HAP-1 (cell line): Measurements from ENCODE around the gene MBIP.

Experiments used
- DNase-seq, 2 experiments: peaks; one replicate each; pipeline ENCODE4 v3.0.0-alpha.2; 2016 to 2020; ENCODE audit warnings: low spot score in 2 of 2
- H3K27me3 ChIP-seq: fragments of 250-450 bp; sonication (Bioruptor Pico); 2 replicates; pipeline ENCODE4 v1.5.1; 2020; ENCODE audit warnings: low read depth, mild to moderate bottlenecking, moderate library complexity
- H3K36me3 ChIP-seq: fragments of 250-450 bp; sonication (Bioruptor Pico); replicated peaks from 2 replicates; pipeline ENCODE4 v1.5.1; 2020; ENCODE audit warnings: mild to moderate bottlenecking
- H3K4me1 ChIP-seq: fragments of 250-450 bp; sonication (Bioruptor Pico); 2 replicates; pipeline ENCODE4 v1.5.1; 2020; ENCODE audit warnings: mild to moderate bottlenecking
- H3K4me3 ChIP-seq: fragments of 250-450 bp; sonication (Bioruptor Pico); 2 replicates; pipeline ENCODE4 v1.5.1; 2020; ENCODE audit warnings: mild to moderate bottlenecking, moderate library complexity
- H3K9me3 ChIP-seq: fragments of 250-450 bp; sonication (Bioruptor Pico); 2 replicates; pipeline ENCODE4 v1.5.1; 2020; ENCODE audit warnings: mild to moderate bottlenecking, moderate library complexity
- in situ Hi-C: fragments of 300-500 bp; cut with MboI; formaldehyde crosslinking; loops from 3 replicates; pipeline ENCODE4 v1.14.3; 2020; ENCODE audit warnings: low sequenced_read_pairs, inconsistent platforms, mixed read lengths

Gene MBIP

DNA sequence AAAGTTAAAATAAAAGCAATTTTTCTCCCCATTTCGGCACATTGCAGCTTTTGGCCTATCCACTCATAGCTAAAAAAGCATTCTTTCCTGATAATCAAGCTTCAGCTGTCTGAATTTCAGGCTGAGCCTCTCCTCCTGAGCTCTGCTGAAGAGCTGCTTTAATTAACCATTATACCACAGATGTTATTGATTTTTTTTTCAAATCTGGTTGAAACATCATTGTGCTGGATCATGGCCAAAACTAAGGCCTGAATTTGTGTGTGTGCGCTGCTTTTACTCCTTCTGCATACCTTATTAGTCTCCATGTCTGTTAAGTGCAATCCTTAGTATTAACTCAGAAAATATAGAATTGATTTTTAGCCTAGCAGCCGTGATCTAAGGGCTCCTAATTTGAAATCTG, 52.3 kb downstream of the MBIP start:
- H3K36me3 ChIP-seq: no peaks in the 10 kb centered on the region
- H3K27me3 ChIP-seq: no peaks in the 10 kb centered on the region
- no peaks in the 10 kb centered on the region for H3K9me3 ChIP-seq
- H3K4me1 ChIP-seq: peaks cover 27% of the 10 kb centered on the region
- no peak for DNase-seq
- no peak overlapping the region for H3K4me3 ChIP-seq
- in situ Hi-C loops: no loop called here

- H3K9me3 ChIP-seq: no peaks in the 10 kb centered on the region
- no peaks in the 10 kb centered on the region for H3K36me3 ChIP-seq
- no peaks in the 10 kb centered on the region for H3K27me3 ChIP-seq
- no peak overlapping the region for H3K4me3 ChIP-seq
- no peak for DNase-seq
- in situ Hi-C loops: no loop called here
- H3K4me1 ChIP-seq: peaks cover 23% of the 10 kb centered on the region
Observed at GRCh38 chr14:36264595-36264994, 55.8 kb downstream of the MBIP start.

GRCh38 chr14:36264107-36264506, 56.3 kb downstream of the MBIP start:
- H3K36me3 ChIP-seq: no peaks in the 10 kb centered on the region

GRCh38 chr14:36260970-36261640, 59.3 kb downstream of the MBIP start:
- in situ Hi-C loops: no loop called here
- no peak overlapping the region for H3K4me3 ChIP-seq

More at GRCh38 chr14:36264107-36264506, 56.3 kb downstream of the MBIP start:
- H3K27me3 ChIP-seq: no peaks in the 10 kb centered on the region
- no peak for DNase-seq
- no peaks in the 10 kb centered on the region for H3K9me3 ChIP-seq
- in situ Hi-C loops: no loop called here
- H3K4me1 ChIP-seq: peaks cover 18% of the 10 kb centered on the region
- no peak overlapping the region for H3K4me3 ChIP-seq

GRCh38 chr14:36258241-36258640, 62.2 kb downstream of the MBIP start:
- Histone ChIP-seq H3K9me3 (no peaks in the 10 kb centered on the region), H3K4me1 (peaks cover 15% of the 10 kb centered on the region), H3K27me3 (no peaks in the 10 kb centered on the region)

More at GRCh38 chr14:36260970-36261640, 59.3 kb downstream of the MBIP start:
- Histone ChIP-seq H3K27me3 (no peaks in the 10 kb centered on the region), H3K9me3 (no peaks in the 10 kb centered on the region), H3K36me3 (no peaks in the 10 kb centered on the region), H3K4me1 (peaks cover 11% of the 10 kb centered on the region)
- no peak for DNase-seq

GRCh38 chr14:36256126-36256801, 64.2 kb downstream of the MBIP start:
- no peak overlapping the region for H3K4me3 ChIP-seq
- no peaks in the 10 kb centered on the region for H3K36me3 ChIP-seq
- H3K9me3 ChIP-seq: no peaks in the 10 kb centered on the region
- peaks cover 15% of the 10 kb centered on the region for H3K4me1 ChIP-seq
- no peaks in the 10 kb centered on the region for H3K27me3 ChIP-seq
- DNase-seq: no peak
- in situ Hi-C loops: no loop called here

More at GRCh38 chr14:36258241-36258640, 62.2 kb downstream of the MBIP start:
- H3K4me3 ChIP-seq: no peak overlapping the region
- in situ Hi-C loops: no loop called here
- DNase-seq: no peak
- H3K36me3 ChIP-seq: no peaks in the 10 kb centered on the region

DNA sequence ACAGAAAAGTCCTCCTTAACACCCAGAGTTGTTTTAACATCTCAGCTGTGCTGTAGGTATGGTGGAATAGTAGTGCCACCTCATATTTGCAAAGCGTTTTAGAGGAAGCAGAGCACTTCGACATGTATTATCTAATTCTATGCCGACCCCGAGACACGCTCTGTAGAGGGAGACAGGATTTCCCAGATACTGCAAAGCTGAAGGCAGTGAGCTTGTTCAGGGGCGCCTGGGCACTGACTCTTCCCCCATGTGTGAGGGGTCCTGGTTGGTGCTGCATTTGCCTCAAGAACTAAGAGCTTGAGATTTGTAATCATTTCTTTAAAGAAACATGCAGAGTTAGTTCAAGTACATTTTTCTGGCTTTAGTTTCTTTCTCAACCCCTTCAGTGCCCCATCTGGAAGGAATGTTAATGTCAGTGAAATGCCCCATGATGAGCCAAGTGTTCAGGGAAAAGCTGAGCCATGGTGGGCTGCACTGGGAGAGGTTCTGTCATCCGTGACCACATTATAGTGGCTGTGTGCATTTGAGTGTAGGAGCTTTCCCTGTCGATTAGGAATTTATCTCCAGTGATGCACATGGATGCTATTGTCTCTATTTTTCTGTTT, 66.3 kb downstream of the MBIP start:
- peaks cover 15% of the 10 kb centered on the region for H3K4me1 ChIP-seq
- in situ Hi-C loops: no loop called here
- H3K4me3 ChIP-seq: no peak overlapping the region
- H3K36me3 ChIP-seq: no peaks in the 10 kb centered on the region
- no peaks in the 10 kb centered on the region for H3K9me3 ChIP-seq
- DNase-seq: no peak
- H3K27me3 ChIP-seq: no peaks in the 10 kb centered on the region
